ENCODE results near the gene PNP. TPM values are rescaled to one million over a fixed set of nuclear protein-coding genes. Genes with fewer than 3 reads are reported as not detected.

PNP gene
- total and polyA plus RNA-seq, 2 of the 8 experiments (the other 6 are each of a cell fraction or from before 2014, with no cell fraction given): 108 to 130 TPM

DNA sequence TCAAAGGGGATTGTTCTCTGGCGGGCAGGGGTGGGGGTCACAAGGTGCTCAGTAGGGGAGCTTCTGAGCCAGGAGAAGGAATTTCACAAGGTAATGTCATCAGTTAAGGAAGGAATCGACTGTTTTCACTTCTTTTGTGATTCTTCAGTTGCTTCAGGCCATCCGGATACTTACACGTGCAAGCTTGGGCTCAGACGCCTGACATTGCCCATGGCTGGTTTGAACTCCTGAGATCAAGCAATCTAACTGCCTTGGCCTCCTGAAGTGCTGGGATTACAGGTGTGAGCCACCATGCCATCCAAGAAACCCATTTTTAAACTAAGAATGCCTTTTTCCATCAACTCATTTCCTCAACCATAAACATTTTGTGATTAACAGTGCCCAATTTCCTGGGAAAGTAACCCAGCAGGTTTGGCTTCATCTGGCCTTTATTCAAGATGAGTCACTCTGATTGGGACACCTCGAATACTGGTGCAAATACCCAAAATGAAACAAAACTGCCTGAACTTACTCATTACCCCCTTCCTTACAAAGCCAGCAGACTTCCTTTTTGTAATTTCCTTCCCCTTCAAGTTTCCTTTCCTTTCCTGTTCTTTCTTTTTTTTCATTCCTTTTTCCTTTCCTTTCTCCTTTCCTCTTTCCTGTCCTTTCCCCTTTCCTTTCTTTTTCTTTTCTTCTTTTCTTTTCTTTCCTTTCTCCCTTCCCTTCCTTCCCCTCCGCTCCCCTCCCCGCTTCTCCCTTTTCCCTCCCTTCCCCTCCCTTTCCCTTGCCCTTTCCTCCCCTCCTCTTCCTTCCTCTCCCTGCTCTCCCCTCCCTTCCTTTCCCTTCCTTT lies 25.9 kb downstream of the PNP start (continued):
- TF ChIP-seq, protein P1, sequence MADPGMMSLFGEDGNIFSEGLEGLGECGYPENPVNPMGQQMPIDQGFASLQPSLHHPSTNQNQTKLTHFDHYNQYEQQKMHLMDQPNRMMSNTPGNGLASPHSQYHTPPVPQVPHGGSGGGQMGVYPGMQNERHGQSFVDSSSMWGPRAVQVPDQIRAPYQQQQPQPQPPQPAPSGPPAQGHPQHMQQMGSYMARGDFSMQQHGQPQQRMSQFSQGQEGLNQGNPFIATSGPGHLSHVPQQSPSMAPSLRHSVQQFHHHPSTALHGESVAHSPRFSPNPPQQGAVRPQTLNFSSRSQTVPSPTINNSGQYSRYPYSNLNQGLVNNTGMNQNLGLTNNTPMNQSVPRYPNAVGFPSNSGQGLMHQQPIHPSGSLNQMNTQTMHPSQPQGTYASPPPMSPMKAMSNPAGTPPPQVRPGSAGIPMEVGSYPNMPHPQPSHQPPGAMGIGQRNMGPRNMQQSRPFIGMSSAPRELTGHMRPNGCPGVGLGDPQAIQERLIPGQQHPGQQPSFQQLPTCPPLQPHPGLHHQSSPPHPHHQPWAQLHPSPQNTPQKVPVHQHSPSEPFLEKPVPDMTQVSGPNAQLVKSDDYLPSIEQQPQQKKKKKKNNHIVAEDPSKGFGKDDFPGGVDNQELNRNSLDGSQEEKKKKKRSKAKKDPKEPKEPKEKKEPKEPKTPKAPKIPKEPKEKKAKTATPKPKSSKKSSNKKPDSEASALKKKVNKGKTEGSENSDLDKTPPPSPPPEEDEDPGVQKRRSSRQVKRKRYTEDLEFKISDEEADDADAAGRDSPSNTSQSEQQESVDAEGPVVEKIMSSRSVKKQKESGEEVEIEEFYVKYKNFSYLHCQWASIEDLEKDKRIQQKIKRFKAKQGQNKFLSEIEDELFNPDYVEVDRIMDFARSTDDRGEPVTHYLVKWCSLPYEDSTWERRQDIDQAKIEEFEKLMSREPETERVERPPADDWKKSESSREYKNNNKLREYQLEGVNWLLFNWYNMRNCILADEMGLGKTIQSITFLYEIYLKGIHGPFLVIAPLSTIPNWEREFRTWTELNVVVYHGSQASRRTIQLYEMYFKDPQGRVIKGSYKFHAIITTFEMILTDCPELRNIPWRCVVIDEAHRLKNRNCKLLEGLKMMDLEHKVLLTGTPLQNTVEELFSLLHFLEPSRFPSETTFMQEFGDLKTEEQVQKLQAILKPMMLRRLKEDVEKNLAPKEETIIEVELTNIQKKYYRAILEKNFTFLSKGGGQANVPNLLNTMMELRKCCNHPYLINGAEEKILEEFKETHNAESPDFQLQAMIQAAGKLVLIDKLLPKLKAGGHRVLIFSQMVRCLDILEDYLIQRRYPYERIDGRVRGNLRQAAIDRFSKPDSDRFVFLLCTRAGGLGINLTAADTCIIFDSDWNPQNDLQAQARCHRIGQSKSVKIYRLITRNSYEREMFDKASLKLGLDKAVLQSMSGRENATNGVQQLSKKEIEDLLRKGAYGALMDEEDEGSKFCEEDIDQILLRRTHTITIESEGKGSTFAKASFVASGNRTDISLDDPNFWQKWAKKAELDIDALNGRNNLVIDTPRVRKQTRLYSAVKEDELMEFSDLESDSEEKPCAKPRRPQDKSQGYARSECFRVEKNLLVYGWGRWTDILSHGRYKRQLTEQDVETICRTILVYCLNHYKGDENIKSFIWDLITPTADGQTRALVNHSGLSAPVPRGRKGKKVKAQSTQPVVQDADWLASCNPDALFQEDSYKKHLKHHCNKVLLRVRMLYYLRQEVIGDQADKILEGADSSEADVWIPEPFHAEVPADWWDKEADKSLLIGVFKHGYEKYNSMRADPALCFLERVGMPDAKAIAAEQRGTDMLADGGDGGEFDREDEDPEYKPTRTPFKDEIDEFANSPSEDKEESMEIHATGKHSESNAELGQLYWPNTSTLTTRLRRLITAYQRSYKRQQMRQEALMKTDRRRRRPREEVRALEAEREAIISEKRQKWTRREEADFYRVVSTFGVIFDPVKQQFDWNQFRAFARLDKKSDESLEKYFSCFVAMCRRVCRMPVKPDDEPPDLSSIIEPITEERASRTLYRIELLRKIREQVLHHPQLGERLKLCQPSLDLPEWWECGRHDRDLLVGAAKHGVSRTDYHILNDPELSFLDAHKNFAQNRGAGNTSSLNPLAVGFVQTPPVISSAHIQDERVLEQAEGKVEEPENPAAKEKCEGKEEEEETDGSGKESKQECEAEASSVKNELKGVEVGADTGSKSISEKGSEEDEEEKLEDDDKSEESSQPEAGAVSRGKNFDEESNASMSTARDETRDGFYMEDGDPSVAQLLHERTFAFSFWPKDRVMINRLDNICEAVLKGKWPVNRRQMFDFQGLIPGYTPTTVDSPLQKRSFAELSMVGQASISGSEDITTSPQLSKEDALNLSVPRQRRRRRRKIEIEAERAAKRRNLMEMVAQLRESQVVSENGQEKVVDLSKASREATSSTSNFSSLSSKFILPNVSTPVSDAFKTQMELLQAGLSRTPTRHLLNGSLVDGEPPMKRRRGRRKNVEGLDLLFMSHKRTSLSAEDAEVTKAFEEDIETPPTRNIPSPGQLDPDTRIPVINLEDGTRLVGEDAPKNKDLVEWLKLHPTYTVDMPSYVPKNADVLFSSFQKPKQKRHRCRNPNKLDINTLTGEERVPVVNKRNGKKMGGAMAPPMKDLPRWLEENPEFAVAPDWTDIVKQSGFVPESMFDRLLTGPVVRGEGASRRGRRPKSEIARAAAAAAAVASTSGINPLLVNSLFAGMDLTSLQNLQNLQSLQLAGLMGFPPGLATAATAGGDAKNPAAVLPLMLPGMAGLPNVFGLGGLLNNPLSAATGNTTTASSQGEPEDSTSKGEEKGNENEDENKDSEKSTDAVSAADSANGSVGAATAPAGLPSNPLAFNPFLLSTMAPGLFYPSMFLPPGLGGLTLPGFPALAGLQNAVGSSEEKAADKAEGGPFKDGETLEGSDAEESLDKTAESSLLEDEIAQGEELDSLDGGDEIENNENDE (IDR thresholded peaks at IDR 0.05; ENCODE audit: insufficient replicate concordance, low read length): no peak
- no peak for TF ChIP-seq SIX5 (IDR thresholded peaks at IDR 0.05; ENCODE audit: low read depth, low read length)
